Ramos (cell line): ENCODE data around the gene AADACL3.
"Not testable (repeated sequence)": the region's sequence is repeated elsewhere in the genome, so short reads cannot be mapped to it uniquely, and the experiment has no call there.

ENCODE experiments used
- in situ Hi-C: fragments of 300-500 bp; cut with MboI; formaldehyde crosslinking; loops from one replicate; pipeline ENCODE4 v1.14.3; 2022; ENCODE audit warnings: low sequenced_read_pairs; ENCODE audit not compliant: unreplicated experiment

AADACL3 gene, protein sequence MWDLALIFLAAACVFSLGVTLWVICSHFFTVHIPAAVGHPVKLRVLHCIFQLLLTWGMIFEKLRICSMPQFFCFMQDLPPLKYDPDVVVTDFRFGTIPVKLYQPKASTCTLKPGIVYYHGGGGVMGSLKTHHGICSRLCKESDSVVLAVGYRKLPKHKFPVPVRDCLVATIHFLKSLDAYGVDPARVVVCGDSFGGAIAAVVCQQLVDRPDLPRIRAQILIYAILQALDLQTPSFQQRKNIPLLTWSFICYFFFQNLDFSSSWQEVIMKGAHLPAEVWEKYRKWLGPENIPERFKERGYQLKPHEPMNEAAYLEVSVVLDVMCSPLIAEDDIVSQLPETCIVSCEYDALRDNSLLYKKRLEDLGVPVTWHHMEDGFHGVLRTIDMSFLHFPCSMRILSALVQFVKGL

DNA sequence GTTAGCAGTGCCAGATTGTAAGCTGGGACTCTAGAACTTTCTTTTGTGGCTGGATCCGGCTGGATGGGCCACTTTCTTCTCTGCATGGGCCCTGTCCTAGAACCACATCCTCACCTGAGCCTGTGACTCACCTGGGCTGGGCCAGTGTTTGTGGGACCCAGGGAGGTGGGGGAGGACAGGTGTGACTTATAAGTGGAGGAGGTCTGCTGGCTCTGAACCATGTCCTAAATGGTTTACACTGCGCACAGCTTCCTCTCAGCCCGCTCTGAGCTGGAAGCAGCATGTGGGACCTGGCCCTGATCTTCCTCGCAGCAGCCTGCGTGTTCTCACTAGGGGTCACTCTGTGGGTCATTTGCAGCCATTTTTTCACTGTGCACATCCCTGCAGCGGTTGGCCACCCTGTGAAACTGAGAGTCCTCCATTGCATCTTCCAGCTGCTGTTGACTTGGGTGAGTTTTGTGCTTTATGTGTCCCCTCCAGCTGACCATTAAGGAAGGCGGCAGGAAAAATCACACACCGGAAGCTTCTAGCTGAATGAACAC, at the start of gene AADACL3:
AADACL3 (plus strand) TSS at position 215 of the 542 bp plus-strand sequence; CDS start at position 282, 67 bp downstream.
- in situ Hi-C loops: no loop called here

DNA sequence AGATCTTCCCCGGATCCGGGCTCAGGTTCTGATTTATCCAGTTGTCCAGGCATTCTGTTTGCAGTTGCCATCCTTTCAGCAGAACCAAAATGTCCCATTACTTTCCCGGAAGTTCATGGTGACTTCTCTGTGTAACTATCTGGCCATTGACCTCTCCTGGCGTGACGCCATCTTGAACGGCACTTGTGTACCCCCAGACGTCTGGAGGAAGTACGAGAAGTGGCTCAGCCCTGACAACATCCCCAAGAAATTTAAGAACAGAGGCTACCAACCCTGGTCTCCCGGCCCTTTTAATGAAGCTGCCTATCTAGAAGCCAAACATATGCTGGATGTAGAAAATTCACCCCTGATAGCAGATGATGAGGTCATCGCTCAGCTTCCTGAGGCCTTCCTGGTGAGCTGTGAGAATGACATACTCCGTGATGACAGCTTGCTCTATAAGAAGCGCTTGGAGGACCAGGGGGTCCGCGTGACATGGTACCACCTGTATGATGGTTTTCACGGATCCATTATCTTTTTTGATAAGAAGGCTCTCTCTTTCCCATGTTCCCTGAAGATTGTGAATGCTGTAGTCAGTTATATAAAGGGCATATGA, 49.7 kb upstream of the AADACL3 start:
- in situ Hi-C loops: no loop called here

DNA sequence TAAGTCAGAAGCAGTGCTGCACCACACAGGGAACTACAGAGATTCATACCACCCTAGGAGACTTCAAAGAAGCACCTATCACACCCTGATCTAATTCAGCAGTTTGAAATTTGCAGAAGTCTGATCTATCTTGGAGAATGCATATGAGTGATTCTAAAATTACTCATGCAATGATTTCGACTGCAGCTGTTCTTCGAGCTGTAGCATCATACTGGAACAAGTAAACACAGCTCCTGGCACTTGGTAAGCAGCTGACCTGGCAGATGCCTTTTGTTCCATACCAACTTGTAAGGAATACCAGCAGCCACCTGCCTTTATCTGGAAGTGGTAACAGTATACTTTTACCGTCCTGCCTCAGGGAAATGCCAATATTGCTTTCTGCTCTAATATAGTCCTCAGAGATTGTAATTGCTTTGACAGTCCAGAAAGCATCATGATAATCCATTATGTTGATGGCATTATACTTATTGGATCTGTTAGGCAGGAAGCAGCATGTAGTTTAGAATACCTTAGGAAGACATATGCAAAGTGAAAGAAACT, 46.3 kb upstream of the AADACL3 start:
- in situ Hi-C loops: no loop called here

DNA sequence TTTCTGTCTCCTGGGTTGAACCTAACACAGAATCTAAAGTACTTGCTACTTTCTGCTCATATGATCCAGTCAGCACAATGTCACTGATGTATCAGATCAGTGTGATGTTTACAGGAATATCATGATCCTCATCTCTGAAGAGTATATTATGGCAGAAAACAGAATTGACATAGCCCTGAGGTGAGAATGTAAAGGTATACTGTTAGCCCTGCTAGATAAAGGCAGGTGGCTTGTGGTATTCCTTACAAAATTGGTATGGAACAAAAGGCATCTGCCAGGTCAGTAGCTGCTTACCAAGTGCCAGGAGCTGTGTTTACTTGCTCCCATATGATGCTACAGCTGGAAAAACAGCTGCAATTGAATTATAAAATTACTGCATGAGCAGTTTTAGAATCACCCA, 41.6 kb upstream of the AADACL3 start:
- in situ Hi-C loops: no loop called here

DNA sequence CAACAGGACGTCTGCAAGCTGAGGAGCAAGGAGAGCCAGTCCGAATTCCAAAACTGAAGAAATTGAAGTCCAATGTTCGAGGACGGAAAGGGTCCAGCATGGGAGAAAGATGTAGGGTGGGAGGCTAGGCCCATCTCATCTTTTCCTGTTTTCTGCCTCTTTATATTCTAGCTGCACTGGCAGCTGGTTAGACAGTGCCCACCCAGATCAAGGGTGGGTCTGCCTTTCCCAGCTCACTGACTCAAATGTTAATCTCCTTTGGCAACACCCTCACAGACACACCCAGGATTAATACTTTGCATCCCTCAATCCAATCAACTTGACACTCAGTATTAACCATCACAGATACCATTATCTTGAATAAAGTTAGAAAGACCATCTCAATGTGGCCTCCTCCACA, 39.8 kb upstream of the AADACL3 start:
- in situ Hi-C loops: not testable (repeated sequence)

DNA sequence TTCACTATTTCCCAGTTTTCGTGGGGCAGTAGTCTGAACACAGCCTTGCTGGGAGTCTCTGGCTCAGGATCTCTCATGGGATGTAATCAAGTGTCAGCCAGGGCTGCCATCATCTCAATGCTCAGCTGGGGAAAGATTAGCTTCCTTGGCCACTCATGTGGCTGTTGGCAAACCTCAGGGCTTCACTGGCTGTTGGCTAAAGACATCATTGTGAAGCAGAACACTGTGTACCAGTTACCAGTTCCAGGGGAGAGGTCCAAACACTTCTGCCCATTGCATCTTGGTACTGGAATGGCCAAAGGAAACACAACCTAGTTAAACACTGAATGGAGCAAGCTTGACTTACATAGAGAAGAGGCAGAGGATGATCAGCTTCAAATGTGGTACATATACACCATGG, 38.3 kb upstream of the AADACL3 start:
- in situ Hi-C loops: no loop called here

DNA sequence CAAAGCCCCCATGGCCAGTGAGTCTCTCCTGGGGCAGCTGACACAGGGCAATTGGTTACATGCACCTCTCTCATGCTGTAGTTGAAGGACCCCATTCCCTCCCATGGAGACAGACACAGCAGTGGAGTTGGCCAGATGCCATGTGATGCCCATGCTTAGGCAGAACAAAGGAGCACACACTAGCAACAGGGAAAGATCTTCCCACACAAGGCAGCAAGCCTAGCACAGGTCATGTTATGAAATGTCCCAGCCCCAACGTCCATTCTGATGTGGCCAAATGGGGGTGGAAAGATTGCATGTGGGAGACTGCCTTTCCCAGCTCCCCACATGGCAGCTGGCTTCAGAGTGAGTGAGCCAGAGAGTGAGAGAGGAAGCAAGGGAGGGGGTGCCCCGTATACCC, 37.6 kb upstream of the AADACL3 start:
- in situ Hi-C loops: no loop called here

DNA sequence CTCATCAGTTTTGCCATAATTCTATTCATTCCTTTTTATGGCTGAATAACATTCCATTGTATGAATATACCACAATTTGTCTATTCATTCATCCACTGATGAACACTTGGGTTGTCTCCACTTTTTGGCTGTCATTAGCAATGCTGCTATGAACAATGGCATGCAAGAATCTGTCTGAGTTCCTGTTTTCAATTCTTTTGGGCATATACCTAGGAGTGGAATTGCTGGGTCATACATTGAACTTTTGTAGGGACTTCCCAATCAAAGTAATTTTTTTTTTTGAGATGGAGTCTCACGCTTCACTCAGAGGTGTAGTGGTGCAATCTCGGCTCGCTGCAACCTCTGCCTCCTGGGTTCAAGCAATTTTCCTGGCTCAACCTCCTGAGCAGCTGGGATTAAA, 37.1 kb upstream of the AADACL3 start:
- in situ Hi-C loops: no loop called here

DNA sequence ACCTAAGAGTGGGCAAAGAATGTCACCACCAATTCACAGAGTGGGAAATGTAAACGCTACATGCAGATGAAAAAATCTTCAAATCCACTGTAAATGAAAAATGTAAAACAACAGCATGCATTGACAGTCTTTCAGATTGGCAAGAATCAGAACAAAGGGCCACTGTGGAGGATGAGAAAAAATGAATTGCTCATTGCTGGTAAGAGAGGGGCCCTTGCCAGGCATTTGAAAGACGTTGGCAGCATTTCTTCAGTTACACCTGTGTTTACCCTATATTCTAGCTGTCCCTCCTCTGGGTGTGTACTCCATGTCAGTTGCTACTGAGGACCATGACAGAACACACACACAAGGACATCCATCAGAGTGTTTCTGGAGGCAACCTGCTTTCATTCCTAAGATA, 25.8 kb upstream of the AADACL3 start:
- in situ Hi-C loops: no loop called here

DNA sequence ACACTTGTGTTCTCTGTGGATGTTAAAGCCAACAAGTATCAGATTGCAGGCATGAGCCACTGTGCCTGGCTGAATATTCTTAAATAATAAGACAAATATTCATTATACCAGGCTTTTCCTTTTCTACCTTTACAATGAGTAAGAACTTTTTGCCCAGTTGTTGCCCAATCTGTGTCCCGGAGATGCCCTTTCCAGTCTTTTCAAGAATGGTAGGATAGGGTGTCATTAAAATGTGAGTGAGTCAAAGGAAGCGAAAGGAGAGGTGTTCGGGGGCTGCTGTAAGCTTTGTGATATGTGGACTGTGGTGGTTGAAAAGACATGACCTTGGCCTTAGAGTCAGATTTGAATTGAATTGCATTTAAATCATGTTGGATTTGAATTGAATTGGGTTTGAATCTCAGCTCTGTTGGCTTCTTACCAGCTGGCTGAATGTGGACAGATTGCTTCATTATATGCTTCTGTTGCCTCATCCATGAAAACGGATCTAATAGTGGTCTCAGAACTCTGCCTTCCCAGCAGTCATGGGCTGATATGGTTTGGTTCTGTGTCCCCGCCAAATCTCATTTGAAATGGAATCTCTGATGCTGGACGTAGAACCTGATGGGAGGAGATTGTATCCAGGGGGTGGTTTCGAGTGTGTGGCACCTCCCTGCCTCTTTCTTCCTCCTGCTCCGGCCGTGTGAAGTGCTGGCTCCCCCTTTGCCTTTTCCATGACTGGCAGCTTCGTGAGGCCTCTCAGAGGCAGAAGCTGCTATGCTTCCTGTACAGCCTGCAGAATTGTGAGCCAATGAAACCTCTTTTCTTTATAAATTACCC, 22.7 kb upstream of the AADACL3 start:
- in situ Hi-C loops: no loop called here

DNA sequence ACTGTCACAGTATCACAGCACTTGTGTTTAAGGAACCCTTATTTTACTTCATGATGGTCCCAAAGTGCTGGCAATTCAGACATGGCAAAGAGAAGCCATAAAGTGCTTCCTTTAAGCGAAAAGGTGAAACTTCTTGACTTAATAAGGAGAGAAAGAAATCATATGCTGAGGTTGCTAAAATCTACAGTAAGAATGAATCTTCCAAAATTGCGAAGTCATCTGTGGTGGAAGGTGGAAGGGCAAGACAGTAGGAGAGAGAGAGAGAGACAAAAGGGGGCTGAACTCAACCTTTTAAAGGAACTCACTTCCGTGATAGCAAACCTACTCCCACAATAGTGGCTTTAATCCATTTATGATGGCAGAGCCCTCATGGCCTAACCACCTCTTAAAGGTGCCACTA, 19.3 kb upstream of the AADACL3 start:
- in situ Hi-C loops: no loop called here

DNA sequence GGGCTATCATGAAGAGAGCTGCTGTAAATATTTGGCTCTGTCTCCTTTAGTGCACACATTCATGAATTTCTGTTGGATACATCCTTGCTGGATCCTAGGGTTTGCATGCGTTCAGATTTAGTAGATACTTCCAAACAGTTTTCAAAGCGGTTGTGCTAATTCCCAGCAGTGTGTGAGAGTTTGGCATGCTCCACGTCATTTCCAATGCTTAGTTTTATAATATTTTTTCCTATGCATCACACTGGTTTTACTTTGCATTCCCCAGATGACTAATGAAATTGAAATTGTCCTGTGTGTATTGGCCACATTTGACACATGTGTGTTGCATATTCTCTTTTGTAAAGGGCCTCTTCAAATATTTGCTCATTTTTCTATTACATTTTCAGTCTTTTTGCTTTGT, 18.5 kb upstream of the AADACL3 start:
- in situ Hi-C loops: no loop called here

DNA sequence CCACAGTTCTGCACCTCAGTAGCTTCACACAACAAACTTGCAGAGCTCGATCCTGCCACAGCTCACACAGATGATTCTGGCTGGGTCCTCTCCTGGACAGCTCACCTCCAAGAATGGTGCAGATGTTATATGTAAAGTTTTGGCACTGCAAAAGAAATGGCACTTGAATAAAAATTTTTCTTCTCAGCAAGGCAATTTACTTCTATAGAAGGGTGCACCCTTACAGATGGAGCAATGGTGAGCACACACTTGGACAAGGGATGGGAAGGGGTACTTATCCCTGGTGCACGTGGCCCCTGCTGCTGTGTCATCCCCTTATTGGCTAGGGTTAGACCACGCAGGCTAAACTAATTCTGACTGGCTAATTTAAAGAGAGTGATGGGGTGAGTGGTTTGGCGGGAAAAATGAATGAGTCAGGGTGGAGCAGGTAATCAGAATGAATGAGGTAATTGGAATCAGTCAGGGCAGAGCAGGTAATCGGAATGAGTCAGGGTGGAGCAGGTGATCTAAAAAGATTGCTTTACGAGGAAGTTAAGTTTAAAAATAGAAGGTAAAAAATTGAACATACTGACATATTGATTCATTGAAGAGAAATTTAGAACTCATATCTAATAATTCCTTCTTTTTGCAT, 12.0 kb upstream of the AADACL3 start:
- in situ Hi-C loops: no loop called here

DNA sequence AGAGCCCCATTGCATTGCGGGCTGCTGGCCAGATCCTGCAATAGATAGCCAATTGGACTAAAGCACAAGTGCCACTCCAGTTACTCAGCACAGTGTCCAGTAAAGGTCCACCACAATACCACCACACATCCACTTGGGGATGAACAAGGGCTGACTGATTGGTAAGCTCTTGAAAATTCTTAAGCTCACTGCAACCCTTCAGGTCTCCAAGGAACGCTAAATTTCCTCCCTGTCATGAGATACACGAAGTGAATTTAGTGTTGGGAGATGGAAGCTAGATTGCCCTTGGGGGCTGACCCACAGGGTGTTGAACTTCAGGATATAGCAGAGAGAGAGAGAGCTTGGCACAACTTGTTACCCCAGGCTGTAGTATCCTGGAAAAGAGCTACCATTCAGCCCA, 9.8 kb upstream of the AADACL3 start:
- in situ Hi-C loops: no loop called here

DNA sequence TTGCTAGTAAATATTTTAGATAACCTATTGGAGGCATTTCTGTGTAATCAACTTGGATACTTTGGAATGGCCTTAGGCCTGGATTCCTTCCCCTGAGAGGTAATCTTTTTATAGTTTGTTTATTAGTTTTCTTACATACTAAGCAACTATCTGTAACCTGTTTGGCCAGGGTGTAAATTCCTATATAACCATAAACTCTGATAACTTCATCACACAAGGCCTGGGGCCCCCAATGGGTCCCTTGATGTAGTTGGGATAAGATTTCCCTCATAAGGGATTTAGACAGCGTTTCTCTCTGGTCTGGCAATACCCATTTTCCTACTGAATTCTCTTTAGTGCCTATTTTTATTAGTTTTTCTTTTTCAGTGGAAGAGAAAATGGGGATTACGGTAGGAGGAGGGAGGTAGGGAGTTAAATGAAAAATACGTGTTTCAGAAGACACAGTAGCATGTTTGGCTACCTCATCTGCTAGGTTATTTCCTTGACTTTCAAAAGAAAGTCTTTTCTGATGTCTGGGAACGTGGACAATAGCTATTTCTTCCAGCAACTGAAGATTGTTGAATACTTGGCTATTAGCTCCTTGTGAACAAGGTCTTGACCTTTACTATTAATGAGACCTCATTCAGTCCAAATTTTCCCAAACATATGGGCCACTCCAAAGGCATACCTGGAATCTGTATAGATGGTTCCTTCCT, 7.4 kb upstream of the AADACL3 start:
- in situ Hi-C loops: no loop called here

DNA sequence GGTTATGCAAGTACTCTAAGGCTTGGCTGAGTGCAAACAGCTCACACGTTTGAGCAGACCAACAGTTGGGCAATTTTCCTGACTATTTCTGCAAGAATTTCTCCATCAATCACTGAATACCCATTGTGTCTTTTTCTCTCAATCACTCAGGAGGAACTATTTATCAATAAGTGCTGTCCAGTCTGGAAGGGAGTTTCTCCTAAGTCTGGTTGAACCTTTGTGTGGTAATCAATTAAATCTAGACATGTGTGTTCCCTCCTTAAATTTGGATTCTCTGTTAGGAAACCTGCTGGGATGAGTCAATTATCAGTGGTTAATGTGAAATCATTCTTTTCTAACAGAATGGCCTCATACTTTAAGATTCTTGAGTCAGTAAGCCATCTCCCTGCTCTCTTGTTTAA, 6.8 kb upstream of the AADACL3 start:
- in situ Hi-C loops: no loop called here

DNA sequence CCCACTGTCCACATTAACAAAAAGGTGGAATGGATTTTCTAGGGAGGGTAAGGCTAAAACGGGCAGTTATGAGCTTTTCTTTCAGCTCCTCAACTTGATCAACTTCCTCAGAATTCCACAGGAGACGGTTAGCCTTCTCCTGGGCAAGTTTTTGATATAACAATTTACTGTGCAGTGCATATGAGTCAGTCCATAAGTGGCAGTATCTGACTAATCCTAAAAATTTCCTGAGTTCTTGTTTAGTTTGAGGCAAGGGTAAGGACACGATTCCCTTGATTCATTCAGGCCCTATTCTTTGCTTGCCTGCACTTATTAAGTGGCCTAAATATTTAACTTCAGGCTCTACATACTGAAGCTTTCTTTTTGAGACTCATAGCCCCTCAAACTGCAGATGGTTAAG, 6.2 kb upstream of the AADACL3 start:
- in situ Hi-C loops: no loop called here

DNA sequence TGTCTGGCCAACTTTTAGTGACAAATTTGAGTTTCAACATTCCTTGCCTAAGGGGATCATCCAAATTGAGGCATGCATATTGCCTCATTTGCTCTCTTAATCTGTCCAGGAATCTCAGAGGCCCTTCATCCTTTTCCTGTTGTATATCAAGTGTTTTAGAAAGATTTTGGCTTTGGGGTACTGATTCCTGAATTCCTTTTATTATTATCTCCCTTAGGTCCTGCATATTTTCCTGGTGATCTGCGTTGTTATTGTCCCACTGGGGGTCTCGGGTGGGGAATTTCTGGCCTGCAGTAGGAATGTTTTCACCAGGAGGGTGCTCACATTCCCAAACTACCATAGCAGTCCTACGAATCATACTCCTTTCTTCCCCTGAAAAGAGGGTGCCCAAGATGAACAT, 4.4 kb upstream of the AADACL3 start:
- in situ Hi-C loops: no loop called here

DNA sequence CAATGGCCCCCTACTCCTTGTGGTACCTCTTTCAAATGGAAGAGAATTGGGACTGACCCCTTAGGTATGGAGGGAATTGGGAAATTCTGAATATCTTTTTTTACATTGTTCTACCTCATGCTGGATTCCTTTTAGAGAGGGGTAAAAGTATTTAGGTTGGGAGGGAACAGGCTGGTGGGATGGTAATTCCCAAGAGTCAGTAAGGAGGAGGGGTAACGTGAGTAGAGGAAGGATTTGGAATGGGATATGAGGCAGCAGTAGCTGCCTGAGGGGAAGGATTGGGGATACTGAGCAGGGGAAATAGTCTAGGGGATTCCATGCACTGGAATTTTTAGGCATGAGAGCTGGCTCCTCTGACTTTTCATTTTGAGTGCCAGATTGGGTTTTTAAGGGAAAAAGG, 3.8 kb upstream of the AADACL3 start:
- in situ Hi-C loops: no loop called here

DNA sequence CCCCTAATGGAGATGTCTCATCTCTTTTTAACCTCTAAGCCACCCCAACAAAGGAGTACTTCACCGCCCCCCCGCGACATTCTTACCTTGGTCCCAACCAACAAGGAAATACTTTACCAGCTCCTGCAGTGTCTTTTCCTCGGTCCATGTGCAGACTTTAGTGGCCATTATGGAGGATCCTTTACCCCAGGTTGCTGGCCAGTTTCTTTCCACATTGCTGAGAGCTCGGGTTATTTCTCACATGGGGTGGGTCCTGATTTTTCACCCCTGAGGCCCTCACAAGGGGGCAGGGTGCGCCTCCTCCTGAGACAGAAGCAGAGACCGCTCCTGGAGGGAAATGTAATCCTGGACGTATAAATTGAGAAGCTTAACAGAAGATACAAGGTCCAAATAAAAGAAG, 3.0 kb upstream of the AADACL3 start:
- in situ Hi-C loops: no loop called here
